Thyroid gland (tissue), 4 donors: ENCODE data around the gene ANKRD63.

Experiments
- CTCF ChIP-seq, 6 experiments: fragments of 200-600 bp in 3 of 6; fragments of 450-650 bp in 3 of 6; sonication (generic) in 3 of 6; IDR thresholded peaks; one replicate each; pipeline ENCODE4 v1.5.1; 2016 to 2019; ENCODE audit warnings: antibody characterized with exemption in 6 of 6, mild to moderate bottlenecking in 2 of 6, inconsistent platforms in 1 of 6, moderate library complexity in 1 of 6
- POLR2A ChIP-seq, 2 donors: fragments of 450-650 bp; IDR thresholded peaks; one replicate each; pipeline ENCODE4 v1.6.1; 2017; ENCODE audit warnings: antibody characterized with exemption in 2 of 2, mild to moderate bottlenecking in 2 of 2, moderate library complexity in 1 of 2

GRCh38 chr15:40287968-40288367 is 5.1 kb upstream of the ANKRD63 start:
- TF ChIP-seq CTCF (IDR thresholded peaks at IDR 0.05) (no peak), POLR2A (IDR thresholded peaks at IDR 0.05) (no peak)
